ENCODE results near the gene RIPOR3. TPM values are rescaled to one million over a fixed set of nuclear protein-coding genes. Genes with fewer than 3 reads are reported as not detected.

Gene RIPOR3
- total and polyA plus RNA-seq, 11 donors = 2.4 to 20.7 (median 4.9) TPM

- H3K27me3 ChIP-seq = peaks cover 0 to 9% (median 2%) of the 10 kb centered on the region in 9 donors
- H3K4me3 ChIP-seq = no peak overlapping the region
- H3K27ac ChIP-seq = no peak overlapping the region
- H3K36me3 ChIP-seq = peaks cover 0 to 12% (median 0%) of the 10 kb centered on the region in 9 donors
- H3K4me1 ChIP-seq = no peaks in the 10 kb centered on the region
- no peak for ATAC-seq
- intact Hi-C loops (cut with DNase I) = no loop called here
- WGBS, 4 donors = 88 to 94% (median 93%) methylated on average over 5 of the region's 5 CpGs
- H3K9me3 ChIP-seq = no peaks in the 10 kb centered on the region
- no peak for DNase-seq
- no peak for TF ChIP-seq POLR2A (IDR thresholded peaks at IDR 0.05)
- TF ChIP-seq CTCF (IDR thresholded peaks at IDR 0.05) = no peak
Observed at GRCh38 chr20:50605136-50605535, 86.2 kb downstream of the RIPOR3 start.

GRCh38 chr20:50604451-50604850, 86.9 kb downstream of the RIPOR3 start:
- no peak overlapping the region for H3K4me3 ChIP-seq
- no peaks in the 10 kb centered on the region for H3K9me3 ChIP-seq
- H3K36me3 ChIP-seq = peaks cover 0 to 12% (median 0%) of the 10 kb centered on the region in 9 donors
- 78 to 90% (median 88%) methylated on average over 6 to 12 of the region's 12 CpGs for WGBS, 4 donors
- H3K27ac ChIP-seq = no peak overlapping the region
- ATAC-seq (no peak), DNase-seq (no peak)
- TF ChIP-seq CTCF (IDR thresholded peaks at IDR 0.05) = no peak
- no peak for TF ChIP-seq POLR2A (IDR thresholded peaks at IDR 0.05)
- intact Hi-C loops (cut with DNase I) = no loop called here
- peaks cover 0 to 9% (median 2%) of the 10 kb centered on the region in 9 donors for H3K27me3 ChIP-seq
- no peaks in the 10 kb centered on the region for H3K4me1 ChIP-seq

- no peak for ATAC-seq
- intact Hi-C loops (cut with DNase I) = no loop called here
- no peak for DNase-seq
- WGBS, 4 donors = 86 to 97% (median 94%) methylated on average over 10 to 15 of the region's 15 CpGs
- H3K9me3 ChIP-seq = no peaks in the 10 kb centered on the region
- H3K4me3 ChIP-seq = no peak overlapping the region
- TF ChIP-seq POLR2A (IDR thresholded peaks at IDR 0.05) = no peak
- no peak for TF ChIP-seq CTCF (IDR thresholded peaks at IDR 0.05)
- no peaks in the 10 kb centered on the region for H3K4me1 ChIP-seq
- H3K27ac ChIP-seq = no peak overlapping the region
- peaks cover 0 to 7% (median 0%) of the 10 kb centered on the region in 9 donors for H3K36me3 ChIP-seq
- peaks cover 0 to 11% (median 3%) of the 10 kb centered on the region in 9 donors for H3K27me3 ChIP-seq
Observed at GRCh38 chr20:50602432-50603088, 88.8 kb downstream of the RIPOR3 start.

- DNase-seq = no peak
- no peak overlapping the region for H3K4me3 ChIP-seq
- H3K27ac ChIP-seq = no peak overlapping the region
- intact Hi-C loops (cut with DNase I) = no loop called here
- TF ChIP-seq CTCF (IDR thresholded peaks at IDR 0.05) = no peak
- TF ChIP-seq POLR2A (IDR thresholded peaks at IDR 0.05) = no peak
- H3K9me3 ChIP-seq = no peaks in the 10 kb centered on the region
- H3K4me1 ChIP-seq = peaks cover 0 to 2% (median 0%) of the 10 kb centered on the region in 12 donors
- WGBS, 4 donors = 83 to 92% (median 88%) methylated on average over 17 to 33 of the region's 33 CpGs
- peaks cover 0 to 7% (median 0%) of the 10 kb centered on the region in 9 donors for H3K36me3 ChIP-seq
- H3K27me3 ChIP-seq = peaks cover 0 to 13% (median 5%) of the 10 kb centered on the region in 9 donors
- no peak for ATAC-seq
Observed at GRCh38 chr20:50601511-50602431, 89.6 kb downstream of the RIPOR3 start.
